VCaP (cell line): ENCODE results near the gene KAT6B.

Experiments used
- H3K27ac ChIP-seq: fragments of 450-650 bp; 2 replicates; pipeline ENCODE4 v1.5.1; 2017
- TF ChIP-seq, protein P1 (sequence below): fragments of 450-650 bp; conservative IDR thresholded peaks from 2 replicates; pipeline ENCODE4 v1.5.1; 2017; ENCODE audit warnings: mild to moderate bottlenecking, moderate library complexity

Gene KAT6B

GRCh38 chr10:75074711-75075445, 248.5 kb downstream of the KAT6B start:
- TF ChIP-seq, protein P1, sequence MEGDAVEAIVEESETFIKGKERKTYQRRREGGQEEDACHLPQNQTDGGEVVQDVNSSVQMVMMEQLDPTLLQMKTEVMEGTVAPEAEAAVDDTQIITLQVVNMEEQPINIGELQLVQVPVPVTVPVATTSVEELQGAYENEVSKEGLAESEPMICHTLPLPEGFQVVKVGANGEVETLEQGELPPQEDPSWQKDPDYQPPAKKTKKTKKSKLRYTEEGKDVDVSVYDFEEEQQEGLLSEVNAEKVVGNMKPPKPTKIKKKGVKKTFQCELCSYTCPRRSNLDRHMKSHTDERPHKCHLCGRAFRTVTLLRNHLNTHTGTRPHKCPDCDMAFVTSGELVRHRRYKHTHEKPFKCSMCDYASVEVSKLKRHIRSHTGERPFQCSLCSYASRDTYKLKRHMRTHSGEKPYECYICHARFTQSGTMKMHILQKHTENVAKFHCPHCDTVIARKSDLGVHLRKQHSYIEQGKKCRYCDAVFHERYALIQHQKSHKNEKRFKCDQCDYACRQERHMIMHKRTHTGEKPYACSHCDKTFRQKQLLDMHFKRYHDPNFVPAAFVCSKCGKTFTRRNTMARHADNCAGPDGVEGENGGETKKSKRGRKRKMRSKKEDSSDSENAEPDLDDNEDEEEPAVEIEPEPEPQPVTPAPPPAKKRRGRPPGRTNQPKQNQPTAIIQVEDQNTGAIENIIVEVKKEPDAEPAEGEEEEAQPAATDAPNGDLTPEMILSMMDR, result no peak
- no peak overlapping the region for H3K27ac ChIP-seq

DNA sequence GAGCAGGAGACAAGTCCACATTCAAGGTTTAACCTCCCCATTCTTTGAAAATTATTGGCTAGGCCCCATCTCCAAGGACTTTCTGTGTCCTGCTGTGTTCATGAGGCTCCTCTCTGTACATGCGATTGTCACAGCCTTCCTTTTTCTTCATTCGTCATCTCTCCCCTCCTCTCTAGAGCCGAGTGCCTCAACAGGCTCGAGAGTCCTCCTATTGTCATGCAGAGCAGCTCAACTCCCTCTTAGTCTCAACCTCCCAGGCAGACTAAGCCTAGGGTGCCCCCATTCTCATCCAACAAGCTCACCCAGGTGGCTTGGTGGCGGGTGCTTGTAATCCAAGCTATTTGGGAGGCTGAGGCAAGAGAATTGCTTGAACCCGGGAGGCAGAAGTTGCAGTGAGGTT, 249.9 kb downstream of the KAT6B start:
- TF ChIP-seq, protein P1, result no peak
- no peak overlapping the region for H3K27ac ChIP-seq

DNA sequence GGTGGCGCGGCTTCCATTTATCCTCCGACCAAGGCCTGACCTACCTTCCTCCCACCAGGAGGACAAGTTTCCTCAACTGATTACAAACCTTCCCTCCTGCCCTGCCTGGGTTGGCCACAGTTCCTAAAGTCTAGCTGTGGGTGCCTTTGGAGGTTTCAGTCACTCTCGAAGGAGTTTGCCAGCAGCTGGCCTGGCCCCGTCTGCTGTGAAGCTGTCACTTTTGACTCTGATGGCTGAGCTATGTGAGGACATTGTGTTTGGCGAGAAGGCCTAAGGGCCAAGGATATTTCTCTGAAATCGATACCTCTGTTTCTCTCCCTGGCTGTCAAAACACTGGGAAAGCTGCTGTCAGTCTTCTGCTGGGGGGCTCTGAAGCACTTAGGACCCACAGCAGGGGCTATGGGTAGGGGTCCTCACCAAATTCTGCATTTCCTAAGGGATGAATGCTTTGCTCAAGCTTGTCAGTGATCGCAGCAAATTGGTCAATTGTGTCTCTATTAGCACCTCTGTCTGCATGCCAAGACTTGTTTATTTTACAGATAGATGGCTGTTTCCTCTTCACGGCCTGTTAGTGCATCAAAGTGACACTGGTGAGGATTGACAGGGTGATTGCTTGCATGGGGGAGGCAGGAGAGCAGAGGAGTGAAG, 253.2 kb downstream of the KAT6B start:
- H3K27ac ChIP-seq, result peak overlapping the region; percentile 29; the same call in 1 of the 2 replicates
- TF ChIP-seq, protein P1, result no peak

DNA sequence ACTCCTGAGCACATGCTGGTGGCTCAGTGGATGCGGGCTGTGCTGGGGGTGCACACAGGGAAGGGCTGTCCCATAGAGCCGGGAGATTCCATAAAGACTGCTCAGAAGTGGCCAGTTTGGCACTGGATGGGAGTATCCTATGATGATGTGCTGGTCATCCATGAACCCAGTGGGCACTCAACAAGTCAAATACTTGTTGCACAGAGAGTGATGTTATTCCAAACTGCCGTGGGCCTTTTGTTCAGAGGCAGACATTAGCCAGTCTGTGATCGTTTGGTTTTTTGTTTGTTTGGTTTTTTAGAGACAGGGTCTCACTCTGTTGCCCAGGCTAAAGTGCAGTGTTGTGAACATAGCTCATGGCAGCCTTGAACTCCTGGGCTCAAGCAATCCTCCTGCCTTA, 254.2 kb downstream of the KAT6B start:
- H3K27ac ChIP-seq, result peak overlapping the region; percentile 29; the same call in 1 of the 2 replicates
- TF ChIP-seq, protein P1, result no peak

DNA sequence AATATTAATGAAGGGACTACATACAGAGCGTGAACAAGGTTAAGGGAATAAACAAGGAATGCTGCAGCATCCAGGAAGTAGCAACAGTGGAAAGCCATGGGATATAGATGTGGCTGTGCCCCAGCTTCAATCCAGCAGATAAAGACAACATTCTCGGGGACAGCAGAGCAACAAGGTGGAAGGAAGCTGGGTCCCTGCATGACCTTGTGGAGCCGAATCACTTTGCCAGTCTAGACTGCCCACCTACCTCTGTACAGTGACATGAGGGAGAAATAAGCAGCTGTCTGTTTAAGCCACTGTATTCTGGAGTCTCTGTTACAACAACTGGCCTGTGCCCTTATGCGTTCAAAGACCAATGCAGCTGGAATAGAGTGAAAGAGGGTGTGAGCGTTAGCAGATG, 255.0 kb downstream of the KAT6B start:
- TF ChIP-seq, protein P1, result no peak
- no peak overlapping the region for H3K27ac ChIP-seq
